OCI-LY1 (cell line): ENCODE measurements around the gene SCRN2.

Experiments used
- H2AFZ ChIP-seq: fragments of 200-600 bp; sonication (generic), shearing (Covaris generic); 2 replicates; pipeline ENCODE4 v1.6.0; 2014; ENCODE audit warnings: antibody characterized with exemption, mild to moderate bottlenecking, low read length
- H3F3A ChIP-seq: fragments of 200-600 bp; sonication (generic), shearing (Covaris generic); 2 replicates; pipeline ENCODE4 v1.6.0; 2014; ENCODE audit warnings: mild to moderate bottlenecking, antibody characterized with exemption, low read length, moderate library complexity; ENCODE audit not compliant: insufficient read depth
- H3K27ac ChIP-seq: fragments of 200-600 bp; sonication (generic); 2 replicates; pipeline ENCODE4 v1.5.1; 2014; ENCODE audit warnings: low read length, mixed run types, mild to moderate bottlenecking, low read depth; ENCODE audit not compliant: poor library complexity, severe bottlenecking
- H3K27me3 ChIP-seq: fragments of 200-600 bp; sonication (generic); 2 replicates; pipeline ENCODE4 v1.6.0; 2014; ENCODE audit warnings: antibody characterized with exemption, mild to moderate bottlenecking, low read length, moderate library complexity; ENCODE audit not compliant: insufficient read depth
- H3K36me3 ChIP-seq: fragments of 200-600 bp; sonication (generic); 2 replicates; pipeline ENCODE4 v1.6.1; 2014; ENCODE audit warnings: mild to moderate bottlenecking, antibody characterized with exemption, low read length, moderate library complexity, mixed read lengths; ENCODE audit not compliant: insufficient read depth
- H3K4me1 ChIP-seq: fragments of 200-600 bp; sonication (generic); 2 replicates; pipeline ENCODE4 v1.5.1; 2014; ENCODE audit warnings: mild to moderate bottlenecking, low read length, moderate library complexity; ENCODE audit not compliant: insufficient read depth, severe bottlenecking
- H3K4me2 ChIP-seq: fragments of 200-600 bp; sonication (generic), shearing (Covaris generic); 2 replicates; pipeline ENCODE4 v1.6.1; 2014; ENCODE audit warnings: low read length
- H3K4me3 ChIP-seq: fragments of 200-600 bp; sonication (generic); 2 replicates; pipeline ENCODE4 v1.5.1; 2014; ENCODE audit warnings: low read length, low read depth, mild to moderate bottlenecking, mixed read lengths; ENCODE audit not compliant: poor library complexity, severe bottlenecking
- H3K79me2 ChIP-seq: fragments of 200-600 bp; shearing (Covaris generic); 2 replicates; pipeline ENCODE4 v1.6.1; 2016; ENCODE audit warnings: mixed run types, low read length, mixed read lengths; ENCODE audit not compliant: insufficient read depth
- H3K9ac ChIP-seq: fragments of 200-600 bp; sonication (generic), shearing (Covaris generic); 2 replicates; pipeline ENCODE4 v1.6.1; 2014; ENCODE audit warnings: mild to moderate bottlenecking, low read length, mixed read lengths
- H3K9me2 ChIP-seq: fragments of 200-600 bp; sonication (generic), shearing (Covaris generic); 2 replicates; pipeline ENCODE4 v1.6.1; 2014; ENCODE audit warnings: low read depth, mild to moderate bottlenecking, low read length, mixed read lengths
- H3K9me3 ChIP-seq: fragments of 200-600 bp; shearing (Covaris generic); 2 replicates; pipeline ENCODE4 v1.6.1; 2014; ENCODE audit warnings: low read length, mixed read lengths
- H4K20me1 ChIP-seq: fragments of 200-600 bp; sonication (generic), shearing (Covaris generic); 2 replicates; pipeline ENCODE4 v1.6.0; 2016; ENCODE audit warnings: mild to moderate bottlenecking, low read length; ENCODE audit not compliant: insufficient read depth
- EZH2 ChIP-seq: fragments of 200-600 bp; sonication (generic), shearing (Covaris generic); IDR thresholded peaks from 2 replicates; pipeline ENCODE4 v1.8.0; 2017; ENCODE audit warnings: borderline replicate concordance, mixed run types, mild to moderate bottlenecking, antibody characterized with exemption, low read length, moderate library complexity, mixed read lengths
- TF ChIP-seq, protein P1 (sequence below): fragments of 200-600 bp; sonication (generic), shearing (Covaris generic); IDR thresholded peaks from 2 replicates; pipeline ENCODE4 v1.5.1; 2017; ENCODE audit warnings: mild to moderate bottlenecking, antibody characterized with exemption, low read length, moderate library complexity, mixed read lengths

The SCRN2 gene

DNA sequence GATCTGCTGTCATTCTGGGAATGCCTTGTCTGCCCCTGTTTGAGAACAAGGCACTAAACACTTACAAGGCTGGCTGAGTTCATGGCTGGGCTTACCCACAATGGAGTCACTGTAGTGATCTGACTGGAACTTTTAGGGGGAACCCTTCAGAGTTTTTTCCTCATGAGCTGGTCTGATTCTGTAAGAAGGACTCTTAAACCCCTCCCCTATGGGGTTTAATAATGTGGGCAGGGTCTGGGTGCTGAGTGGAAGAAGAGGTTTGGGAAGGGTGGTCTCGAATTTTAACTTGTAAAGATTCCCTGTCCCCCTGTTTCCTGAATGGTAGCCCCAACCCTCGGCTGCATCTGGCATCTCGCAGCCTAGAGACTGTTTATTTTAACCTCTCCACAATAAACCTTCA lies 50.0 kb downstream of the SCRN2 start:
- Histone ChIP-seq H3K9ac (no peak overlapping the region), H3K27me3 (0 out of 2 replicates have a peak, but pooled peaks cover 4% of the 10 kb centered on the region), H3K4me2 (no peak overlapping the region), H3K79me2 (no peaks in the 10 kb centered on the region), H3K9me3 (no peaks in the 10 kb centered on the region), H3K9me2 (no peaks in the 10 kb centered on the region), H3F3A (no peaks in the 10 kb centered on the region), H2AFZ (no peak overlapping the region), H3K36me3 (no peaks in the 10 kb centered on the region), H3K27ac (no peak overlapping the region), H3K4me1 (no peaks in the 10 kb centered on the region), H4K20me1 (no peaks in the 10 kb centered on the region), H3K4me3 (no peak overlapping the region)
- TF ChIP-seq, protein P1, sequence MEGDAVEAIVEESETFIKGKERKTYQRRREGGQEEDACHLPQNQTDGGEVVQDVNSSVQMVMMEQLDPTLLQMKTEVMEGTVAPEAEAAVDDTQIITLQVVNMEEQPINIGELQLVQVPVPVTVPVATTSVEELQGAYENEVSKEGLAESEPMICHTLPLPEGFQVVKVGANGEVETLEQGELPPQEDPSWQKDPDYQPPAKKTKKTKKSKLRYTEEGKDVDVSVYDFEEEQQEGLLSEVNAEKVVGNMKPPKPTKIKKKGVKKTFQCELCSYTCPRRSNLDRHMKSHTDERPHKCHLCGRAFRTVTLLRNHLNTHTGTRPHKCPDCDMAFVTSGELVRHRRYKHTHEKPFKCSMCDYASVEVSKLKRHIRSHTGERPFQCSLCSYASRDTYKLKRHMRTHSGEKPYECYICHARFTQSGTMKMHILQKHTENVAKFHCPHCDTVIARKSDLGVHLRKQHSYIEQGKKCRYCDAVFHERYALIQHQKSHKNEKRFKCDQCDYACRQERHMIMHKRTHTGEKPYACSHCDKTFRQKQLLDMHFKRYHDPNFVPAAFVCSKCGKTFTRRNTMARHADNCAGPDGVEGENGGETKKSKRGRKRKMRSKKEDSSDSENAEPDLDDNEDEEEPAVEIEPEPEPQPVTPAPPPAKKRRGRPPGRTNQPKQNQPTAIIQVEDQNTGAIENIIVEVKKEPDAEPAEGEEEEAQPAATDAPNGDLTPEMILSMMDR: no peak
- no peak for TF ChIP-seq EZH2

DNA sequence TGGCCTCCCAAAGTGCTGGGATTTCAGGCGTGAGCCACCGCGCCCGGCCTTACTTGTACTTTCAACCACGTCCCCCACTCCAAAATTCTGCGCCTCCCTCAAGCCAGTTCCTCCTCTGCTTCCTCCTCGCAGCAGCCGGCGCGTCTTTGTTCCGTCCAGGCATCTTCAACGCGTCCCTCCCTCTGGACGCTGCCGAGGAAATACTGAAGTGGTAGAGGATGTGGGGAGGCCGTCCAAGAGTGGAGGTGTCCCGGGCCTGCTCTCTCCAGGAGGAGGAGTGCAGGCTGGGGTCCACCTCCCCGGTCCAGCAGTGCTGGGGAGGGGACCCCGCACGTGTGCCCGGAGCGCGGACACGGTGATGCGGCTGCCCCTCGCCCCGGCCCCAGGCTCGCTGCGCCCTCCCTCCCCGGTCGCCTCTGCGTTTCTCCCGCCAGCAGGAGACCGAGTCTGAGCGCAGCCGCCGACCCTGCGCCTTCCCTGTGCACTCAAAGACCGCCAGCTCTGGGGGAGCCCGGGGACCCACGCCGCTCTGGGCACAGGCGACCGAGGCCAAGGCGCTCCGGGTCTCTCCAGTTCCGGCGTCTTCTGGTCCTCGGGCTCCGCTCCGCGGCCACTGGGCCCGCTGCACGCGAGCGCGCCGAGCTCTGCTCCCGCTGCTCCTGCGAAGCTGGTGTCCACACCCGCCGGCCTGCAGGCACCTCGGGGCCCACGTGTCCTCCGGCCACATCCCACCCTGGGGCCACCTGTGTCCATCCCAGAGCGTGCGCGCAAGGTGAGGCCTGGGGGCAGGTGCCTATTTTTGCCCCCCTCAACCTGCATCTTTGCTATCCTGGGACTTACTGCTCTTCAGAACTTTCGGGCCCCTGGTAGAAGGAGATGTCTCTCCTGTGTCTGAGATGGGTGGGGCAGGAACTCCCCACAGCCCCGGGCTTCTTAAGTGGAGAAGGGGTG lies 51.2 kb downstream of the SCRN2 start:
- Histone ChIP-seq H3K9me3 (no peaks in the 10 kb centered on the region), H3K27ac (no peak overlapping the region), H3K4me3 (no peak overlapping the region), H3K9me2 (no peaks in the 10 kb centered on the region), H3K4me2 (no peak overlapping the region), H4K20me1 (no peaks in the 10 kb centered on the region), H3K27me3 (0 out of 2 replicates have a peak, but pooled peaks cover 4% of the 10 kb centered on the region), H3K4me1 (no peaks in the 10 kb centered on the region), H3F3A (no peaks in the 10 kb centered on the region), H3K9ac (no peak overlapping the region), H3K79me2 (no peaks in the 10 kb centered on the region), H3K36me3 (no peaks in the 10 kb centered on the region), H2AFZ (no peak overlapping the region)
- no peak for TF ChIP-seq EZH2
- TF ChIP-seq, protein P1: no peak
